ENCODE results near the gene ZNF664.
A peak's percentile ranks its signal among the peaks of the same experiment; 100 is the strongest.

ZNF664 gene

DNA sequence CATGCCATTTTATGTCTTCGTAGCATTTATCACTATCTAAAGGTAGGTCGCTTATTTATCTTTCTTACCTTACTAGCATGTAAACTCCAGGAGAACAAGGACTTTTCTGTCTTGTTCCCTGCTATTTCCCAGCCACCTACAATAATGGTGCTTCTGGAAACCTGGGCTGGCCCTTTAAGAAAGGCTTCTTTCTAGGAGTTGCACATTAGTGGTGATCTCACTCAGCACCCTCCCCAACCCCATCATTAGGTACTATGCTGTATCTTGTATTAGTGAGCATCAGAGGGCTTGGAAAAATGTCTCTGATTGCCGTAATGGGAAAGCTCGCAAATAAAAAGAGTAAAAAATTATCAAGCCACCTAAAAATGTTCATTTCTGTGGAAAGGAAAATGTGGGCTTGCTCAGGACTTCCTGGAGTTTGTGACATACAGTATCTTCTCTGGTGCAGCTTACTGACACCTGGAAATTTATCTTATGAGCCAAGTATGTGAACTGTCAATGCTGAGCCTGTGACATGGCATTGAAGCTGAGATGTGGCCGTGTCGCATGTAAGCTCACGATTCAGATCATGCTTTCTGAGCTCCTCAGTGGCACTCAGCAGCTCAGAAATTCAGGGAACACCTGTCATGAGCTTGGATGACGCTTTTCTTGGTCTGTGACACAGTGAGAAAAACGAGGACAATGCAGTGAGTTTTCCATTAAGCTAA lies 12.8 kb upstream of the ZNF664 start:
- no peak for DNase-seq

DNA sequence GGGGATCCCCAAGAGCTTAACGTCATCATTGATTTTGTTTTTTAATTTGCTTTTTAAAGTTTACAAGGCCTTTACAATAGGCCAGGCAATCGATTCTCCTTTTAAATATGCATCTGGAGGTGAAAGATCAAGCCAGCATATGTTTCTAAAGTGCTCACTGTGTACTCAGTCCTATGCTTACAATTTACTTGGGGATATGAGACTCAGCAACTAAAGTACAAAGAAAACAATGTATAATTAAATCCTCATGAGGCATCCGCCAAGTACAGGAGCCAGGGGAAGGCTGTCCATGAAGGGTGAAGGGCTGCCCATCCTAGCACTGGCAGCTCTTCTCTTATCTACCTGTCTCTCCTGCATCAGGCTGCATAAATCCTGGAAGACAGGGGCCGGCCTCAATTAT lies 12.2 kb upstream of the ZNF664 start:
- no peak for DNase-seq

DNA sequence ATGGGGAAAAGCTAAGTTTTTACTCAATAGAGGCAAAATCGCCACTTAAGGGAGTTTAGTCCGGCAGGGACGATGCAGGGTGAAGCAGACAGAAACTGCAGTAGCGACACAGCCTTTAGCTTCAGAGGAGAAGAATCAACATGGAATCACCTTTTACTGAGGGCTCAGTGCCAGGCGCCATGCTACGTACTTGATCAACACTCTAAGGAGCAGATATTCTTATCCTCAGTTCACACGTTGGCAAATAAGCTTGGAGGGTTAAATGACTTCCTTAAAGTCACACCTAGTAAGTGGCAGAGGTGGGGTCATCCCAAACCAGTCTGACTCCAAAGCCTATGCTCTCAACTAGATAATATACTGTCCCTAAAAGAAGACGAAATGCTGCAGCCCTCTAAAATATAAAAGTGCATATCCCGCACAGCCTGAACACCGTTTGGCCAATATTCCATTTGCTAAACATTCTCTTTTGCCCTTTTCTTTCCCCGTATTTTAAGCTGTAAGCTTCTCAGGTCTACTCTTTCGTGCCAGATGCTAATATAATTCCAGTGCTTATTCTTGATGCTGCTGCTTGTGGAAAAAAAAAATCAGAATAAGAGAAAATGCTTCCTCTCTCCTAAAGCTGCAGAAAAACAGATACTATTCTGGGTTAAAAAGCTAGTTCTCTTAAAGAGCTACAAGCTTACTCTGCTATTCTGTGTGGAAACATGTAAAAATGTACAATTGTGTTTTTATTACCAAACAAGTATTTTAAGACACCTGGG lies 11.2 kb upstream of the ZNF664 start:
- DNase-seq = no peak

- DNase-seq = no peak
These were observed 10.5 kb upstream of the ZNF664 start for GRCh38 chr12:123962513-123962912.

DNA sequence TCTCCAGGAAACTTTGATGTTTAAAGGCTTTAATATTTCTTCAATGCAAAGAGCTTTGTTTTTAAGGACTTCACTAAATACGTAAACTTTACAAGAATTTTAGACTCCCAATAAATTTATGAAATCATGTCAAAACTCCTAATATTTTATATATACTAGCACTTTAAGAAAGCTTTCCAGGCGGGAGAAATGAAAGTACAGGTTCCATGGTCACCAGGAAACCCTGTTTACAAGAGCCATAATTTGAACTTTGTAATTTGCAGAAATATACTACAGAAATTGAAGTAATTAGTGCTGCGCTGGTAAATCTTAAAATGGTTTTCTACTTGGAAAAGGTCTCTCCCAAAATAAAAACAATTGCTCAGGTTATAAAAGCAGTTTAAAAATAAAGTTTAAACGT lies 9.2 kb upstream of the ZNF664 start:
- DNase-seq = no peak

- no peak for DNase-seq
These were observed 7.6 kb upstream of the ZNF664 start for GRCh38 chr12:123965382-123965781.

GRCh38 chr12:123966596-123966995 lies 6.4 kb upstream of the ZNF664 start:
- no peak for DNase-seq

DNA sequence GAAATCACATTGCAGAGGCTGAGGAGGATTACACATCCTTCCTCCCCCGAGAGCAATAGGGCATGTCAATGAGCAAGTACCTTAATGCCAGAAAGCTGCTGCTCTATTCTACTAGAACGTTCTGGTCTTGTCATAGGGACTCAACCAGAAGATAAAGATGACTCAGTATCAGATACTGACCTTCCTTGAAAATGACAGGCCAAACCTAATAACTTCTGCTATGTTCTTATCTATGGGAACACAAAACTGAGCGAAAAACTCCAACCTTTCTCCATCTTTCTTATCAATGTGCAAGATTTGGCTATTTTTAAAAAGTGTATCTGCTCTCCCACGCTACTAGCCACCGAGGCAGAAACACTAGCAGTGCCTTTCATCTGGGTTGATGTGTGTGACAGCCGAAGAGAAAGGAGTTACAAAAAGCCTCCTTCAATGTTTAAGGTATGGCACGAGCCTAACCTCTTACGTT lies 5.9 kb upstream of the ZNF664 start:
- no peak for DNase-seq

- DNase-seq = no peak
These were observed 1.6 kb upstream of the ZNF664 start for GRCh38 chr12:123971449-123971769.

DNA sequence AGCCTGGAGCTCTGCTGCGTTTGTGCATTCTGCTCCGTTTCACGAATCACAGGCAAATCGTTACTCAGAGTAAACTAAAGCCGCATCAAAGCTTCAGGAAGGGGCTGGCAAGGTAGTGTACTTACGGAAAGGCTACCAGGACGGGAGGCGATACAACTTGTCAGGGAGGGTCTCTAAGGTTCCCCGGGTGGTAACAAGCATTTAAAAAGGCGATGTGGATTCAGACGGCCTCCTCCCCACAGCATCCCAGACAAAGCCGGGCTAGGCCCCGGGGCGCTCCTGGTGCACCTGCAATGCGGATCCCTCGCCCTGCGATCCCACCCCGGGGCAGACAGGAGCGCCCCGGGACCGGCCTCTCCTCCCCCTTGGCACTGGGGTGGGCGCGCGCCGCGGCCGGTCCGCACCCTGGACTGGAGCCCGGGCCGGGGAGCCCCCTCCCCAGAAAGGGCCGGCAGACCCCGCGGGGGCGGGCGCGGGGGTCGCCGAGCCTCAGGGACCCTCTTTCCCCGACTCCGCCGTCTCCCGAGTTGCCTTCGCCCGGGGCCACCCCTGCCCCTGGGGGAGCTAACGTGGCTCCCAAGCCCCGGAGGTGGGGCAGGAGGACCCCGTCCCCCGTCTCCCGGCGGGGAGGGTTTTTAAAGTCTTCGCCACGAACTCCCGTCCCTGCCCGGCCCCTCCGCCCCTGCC lies 1.1 kb upstream of the ZNF664 start:
- peak; percentile 33 for DNase-seq

GRCh38 chr12:123973552-123974341 lies 732 bp downstream of the ZNF664 start:
- DNase-seq = peak; percentile 22

- no peak for DNase-seq
These were observed 3.3 kb downstream of the ZNF664 start for GRCh38 chr12:123976227-123976826.

DNA sequence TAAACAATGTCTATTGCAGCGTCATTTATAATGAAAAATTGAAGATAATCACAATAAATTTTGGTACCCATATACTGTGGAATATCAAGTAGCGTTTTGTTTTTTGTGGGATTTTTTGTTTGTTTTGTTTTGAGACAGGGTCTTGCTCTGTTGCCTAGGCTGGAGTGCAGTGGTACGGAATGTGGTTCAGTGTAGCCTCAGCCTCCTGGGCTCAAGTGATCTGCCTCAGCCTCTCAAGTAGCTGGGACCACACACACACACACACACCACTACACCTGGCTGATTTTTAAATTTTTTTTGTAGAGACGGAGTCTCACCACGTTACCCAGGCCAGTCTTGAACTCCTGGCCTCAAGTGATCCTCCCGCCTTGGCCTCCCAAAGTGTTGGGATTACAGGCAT lies 6.6 kb downstream of the ZNF664 start:
- no peak for DNase-seq

GRCh38 chr12:123982269-123982668 lies 9.3 kb downstream of the ZNF664 start:
- DNase-seq = no peak

GRCh38 chr12:123983822-123984485 lies 10.9 kb downstream of the ZNF664 start:
- peak; percentile 40 for DNase-seq

GRCh38 chr12:123984903-123985302 lies 11.9 kb downstream of the ZNF664 start:
- DNase-seq = no peak

DNA sequence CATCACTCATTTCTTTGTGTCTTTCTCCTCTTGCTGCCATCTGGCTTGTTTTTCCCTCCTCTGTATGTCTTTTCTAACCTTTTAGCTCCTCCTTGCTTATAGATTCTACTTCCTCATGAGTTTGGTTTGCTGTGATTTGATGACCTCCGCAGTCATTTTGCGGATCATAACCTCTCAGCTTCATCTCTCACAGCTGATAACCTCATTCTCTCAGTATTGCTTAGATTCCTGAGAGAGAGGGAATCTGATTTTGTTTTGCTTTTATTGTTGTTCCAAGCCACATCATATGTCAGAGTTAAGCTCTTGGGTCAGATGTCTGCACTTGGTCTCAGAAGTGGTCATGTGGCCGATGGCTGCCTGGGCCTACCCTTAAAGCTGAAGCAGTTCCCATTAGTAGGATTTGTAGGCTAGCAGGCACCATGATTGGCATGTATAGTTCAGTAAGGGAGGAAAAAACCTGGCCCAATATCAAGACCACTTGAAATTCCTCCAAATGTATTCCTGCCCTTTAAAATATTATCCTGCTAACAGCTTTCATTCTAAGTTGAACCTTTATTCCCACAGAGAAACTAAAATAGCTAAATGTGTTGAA lies 13.5 kb downstream of the ZNF664 start:
- no peak for DNase-seq

DNA sequence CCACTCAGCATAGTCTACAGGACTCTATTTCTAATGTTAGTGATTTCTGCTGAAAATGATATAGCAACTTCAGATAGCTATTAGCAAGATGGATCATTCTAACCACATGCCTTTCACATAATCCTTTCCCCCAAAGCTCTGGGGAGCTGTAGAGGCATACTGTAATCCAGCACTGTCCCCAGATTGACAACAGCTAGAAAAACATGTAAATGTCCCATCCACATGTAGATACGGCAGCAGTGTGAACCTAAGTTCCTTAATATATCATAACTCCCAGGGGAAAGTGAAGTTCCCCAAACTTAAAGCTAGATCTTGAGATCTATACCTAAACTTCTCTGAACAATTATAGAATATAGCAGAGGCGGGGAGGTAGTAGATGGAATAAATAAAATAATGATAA lies 14.0 kb downstream of the ZNF664 start:
- DNase-seq = no peak

DNA sequence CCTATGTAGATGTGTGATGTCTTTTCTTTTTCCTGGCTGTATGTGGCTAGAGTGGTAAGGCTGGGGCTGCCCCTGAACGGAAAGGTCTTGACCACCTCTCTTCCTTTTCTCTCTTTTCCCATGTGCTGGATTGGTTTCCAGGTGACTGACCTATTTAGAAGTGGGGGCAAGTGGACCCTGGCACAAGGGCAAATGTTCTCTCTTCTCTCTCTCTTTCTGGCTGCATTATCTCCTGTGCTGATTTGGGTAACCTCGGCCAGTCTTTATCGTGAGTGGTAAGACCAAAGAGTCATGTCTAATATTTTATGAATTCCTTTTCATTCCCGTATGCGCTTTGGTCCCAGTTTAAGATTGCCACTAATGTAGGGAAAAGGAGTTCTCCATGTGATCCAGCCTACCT lies 16.2 kb downstream of the ZNF664 start:
- no peak for DNase-seq

DNA sequence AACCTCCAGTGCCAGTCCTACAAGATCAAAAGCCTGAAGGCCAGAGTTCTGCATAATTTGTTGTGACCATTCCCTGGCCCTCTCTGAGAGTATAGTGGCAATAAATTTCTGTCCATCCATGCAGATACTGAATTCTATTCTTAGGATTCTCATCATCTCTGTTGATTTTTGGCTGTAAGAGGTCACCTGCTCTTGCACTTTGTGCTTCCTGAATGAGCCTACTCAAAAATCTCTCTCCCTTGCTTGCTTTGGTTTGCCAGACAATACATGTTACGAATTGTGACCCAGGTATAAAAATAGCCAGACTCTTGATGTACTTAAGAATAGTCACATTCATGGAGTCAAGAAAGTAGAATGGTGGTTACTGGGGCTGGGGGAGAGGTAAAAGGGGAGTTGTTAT lies 16.7 kb downstream of the ZNF664 start:
- DNase-seq = no peak

DNA sequence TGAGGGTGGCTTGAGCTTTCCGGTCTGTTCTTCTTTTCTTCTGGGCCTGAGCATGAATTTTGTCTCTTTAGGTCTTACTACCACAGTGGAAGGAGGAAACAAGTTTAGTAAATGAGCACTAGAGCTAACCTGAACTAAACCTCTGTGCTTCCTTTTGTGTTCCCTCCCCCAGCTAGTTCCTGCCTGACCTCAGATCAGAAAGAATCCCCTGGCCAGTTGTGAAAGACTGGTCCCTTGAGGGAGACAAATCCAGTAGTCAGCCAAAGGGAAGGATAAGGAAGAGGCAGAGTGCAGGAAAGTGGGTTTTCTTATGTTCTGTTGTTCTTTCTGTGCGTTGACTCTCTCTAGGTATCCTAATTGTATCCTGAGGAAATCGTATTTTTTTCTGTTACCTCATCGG lies 17.5 kb downstream of the ZNF664 start:
- DNase-seq = no peak
